K562 (cell line): ENCODE data around the gene PRDM8.

Source experiments
- NFE2L1 ChIP-seq: fragments of 450-650 bp; IDR thresholded peaks from 2 replicates; pipeline ENCODE4 v1.6.1; 2016; ENCODE audit warnings: missing genetic modification characterization, low read depth, mild to moderate bottlenecking, missing compliant biosample characterization, moderate library complexity, borderline replicate concordance
- RFX5 ChIP-seq: IDR thresholded peaks from 2 replicates; pipeline ENCODE4 v1.6.1; 2011; ENCODE audit warnings: low read depth, mild to moderate bottlenecking, improper control_type of control experiment, low read length
- TARDBP ChIP-seq: fragments of 450-650 bp; IDR thresholded peaks from 2 replicates; pipeline ENCODE4 v1.6.1; 2016
- TF ChIP-seq, protein P1 (sequence below), 3 experiments: IDR thresholded peaks in 2 of 3; conservative IDR thresholded peaks in 1 of 3; 2 replicates each; pipeline ENCODE4 v1.5.1; 2011 to 2012; ENCODE audit warnings: low read length in 3 of 3, mild to moderate bottlenecking in 3 of 3, control low read depth in 2 of 3, improper control_type of control experiment in 1 of 3, inconsistent platforms in 1 of 3, low read depth in 1 of 3, mixed read lengths in 1 of 3, moderate library complexity in 1 of 3; ENCODE audit not compliant: insufficient read depth in 2 of 3

DNA sequence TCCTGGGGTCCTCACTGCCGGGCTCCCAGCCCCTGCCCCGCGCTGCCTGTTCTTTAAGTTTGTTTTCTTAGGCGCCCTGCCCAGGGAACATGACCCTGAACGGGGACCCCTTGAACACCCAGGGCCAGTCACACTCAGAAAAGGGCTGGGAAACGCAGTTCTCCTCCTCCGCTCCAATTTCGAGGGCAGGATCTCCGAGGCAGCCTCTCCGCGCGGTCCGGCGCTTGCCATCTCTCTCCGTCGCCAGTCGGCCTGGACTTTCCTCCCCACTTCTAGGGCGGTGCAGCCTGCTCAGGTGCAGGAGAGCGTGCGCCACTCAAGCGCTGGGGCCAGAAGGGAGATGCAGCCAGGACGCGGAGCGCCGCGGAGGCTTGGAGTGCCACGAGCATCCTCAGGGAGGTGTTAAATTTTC is 9.9 kb downstream of the PRDM8 start:
- no peak for TF ChIP-seq NFE2L1
- TF ChIP-seq TARDBP, result no peak
- TF ChIP-seq, protein P1, sequence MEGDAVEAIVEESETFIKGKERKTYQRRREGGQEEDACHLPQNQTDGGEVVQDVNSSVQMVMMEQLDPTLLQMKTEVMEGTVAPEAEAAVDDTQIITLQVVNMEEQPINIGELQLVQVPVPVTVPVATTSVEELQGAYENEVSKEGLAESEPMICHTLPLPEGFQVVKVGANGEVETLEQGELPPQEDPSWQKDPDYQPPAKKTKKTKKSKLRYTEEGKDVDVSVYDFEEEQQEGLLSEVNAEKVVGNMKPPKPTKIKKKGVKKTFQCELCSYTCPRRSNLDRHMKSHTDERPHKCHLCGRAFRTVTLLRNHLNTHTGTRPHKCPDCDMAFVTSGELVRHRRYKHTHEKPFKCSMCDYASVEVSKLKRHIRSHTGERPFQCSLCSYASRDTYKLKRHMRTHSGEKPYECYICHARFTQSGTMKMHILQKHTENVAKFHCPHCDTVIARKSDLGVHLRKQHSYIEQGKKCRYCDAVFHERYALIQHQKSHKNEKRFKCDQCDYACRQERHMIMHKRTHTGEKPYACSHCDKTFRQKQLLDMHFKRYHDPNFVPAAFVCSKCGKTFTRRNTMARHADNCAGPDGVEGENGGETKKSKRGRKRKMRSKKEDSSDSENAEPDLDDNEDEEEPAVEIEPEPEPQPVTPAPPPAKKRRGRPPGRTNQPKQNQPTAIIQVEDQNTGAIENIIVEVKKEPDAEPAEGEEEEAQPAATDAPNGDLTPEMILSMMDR (IDR thresholded peaks at IDR 0.05 in 2 of 3, conservative IDR thresholded peaks at IDR 0.05 in 1 of 3; ENCODE audit: insufficient read depth in 2 of 3, low read depth in 1 of 3, low read length in 3 of 3), result no peak
- TF ChIP-seq RFX5, result no peak
